Measurements from ENCODE around the gene ERMAP.
"Not testable (repeated sequence)": the region's sequence is repeated elsewhere in the genome, so short reads cannot be mapped to it uniquely, and the experiment has no call there.

Gene ERMAP

DNA sequence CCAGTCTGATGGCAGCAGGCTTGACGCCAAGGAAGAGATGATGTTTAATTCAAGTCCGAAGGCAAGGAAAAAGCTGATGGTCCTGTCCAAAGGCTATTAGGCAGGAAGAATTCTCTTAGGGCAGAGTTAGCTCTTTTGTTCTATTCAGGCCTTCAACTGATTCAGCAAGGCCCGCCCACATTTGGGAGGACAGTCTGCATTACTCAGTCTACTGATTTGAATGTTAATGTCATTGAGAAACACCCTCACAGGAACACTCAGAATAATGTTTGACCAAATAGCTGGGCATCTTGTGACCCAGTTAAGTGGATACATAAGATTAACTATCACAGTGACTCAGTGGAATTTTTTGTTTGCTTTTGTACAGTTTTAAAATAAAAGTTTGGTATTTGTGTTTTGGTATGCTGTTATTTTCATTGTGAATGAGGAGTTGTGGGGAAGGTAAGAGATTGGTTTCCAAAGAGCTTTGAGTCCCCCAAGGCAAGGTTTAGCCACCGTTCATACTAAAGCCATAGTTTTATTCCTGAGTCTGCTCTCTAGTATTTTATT, 27.7 kb downstream of the ERMAP start:
- no peak for DNase-seq (ENCODE audit: low read depth in 2 of 2)

DNA sequence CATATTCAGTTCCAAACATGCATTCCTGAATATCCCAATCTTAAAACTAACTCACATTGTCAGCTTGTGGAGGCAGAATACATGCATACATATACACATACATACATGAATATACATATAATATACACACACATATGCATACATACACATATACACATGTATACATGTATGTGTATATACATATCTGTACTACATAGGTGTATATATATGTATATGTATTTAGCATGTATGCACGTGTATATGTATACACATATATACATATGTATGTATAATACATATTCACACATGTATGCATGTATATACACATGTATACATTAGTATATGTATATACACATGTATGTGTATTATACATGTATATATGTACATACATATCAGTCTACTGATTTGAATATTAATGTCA, 28.3 kb downstream of the ERMAP start:
- DNase-seq (ENCODE audit: low read depth in 2 of 2), result no peak

DNA sequence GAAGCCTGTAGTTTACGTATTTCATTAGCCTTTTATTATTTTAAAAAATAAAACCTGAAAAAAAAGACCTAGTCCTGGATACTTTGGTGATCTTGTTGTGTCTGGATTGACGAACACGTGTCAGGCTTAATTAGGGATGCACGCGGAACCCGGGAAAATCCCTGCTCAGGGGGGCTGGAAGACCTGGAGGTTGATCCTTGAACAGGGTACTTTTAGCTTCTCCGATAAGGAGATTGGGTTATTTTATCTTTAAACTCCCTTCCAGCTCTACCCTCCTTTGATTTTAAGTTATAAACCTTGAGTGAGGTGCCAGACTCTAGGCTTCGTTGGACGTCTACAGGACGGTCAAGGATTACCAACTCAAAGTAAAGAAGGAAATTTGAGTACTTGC, 28.9 kb downstream of the ERMAP start:
- no peak for DNase-seq (ENCODE audit: low read depth in 2 of 2)

DNA sequence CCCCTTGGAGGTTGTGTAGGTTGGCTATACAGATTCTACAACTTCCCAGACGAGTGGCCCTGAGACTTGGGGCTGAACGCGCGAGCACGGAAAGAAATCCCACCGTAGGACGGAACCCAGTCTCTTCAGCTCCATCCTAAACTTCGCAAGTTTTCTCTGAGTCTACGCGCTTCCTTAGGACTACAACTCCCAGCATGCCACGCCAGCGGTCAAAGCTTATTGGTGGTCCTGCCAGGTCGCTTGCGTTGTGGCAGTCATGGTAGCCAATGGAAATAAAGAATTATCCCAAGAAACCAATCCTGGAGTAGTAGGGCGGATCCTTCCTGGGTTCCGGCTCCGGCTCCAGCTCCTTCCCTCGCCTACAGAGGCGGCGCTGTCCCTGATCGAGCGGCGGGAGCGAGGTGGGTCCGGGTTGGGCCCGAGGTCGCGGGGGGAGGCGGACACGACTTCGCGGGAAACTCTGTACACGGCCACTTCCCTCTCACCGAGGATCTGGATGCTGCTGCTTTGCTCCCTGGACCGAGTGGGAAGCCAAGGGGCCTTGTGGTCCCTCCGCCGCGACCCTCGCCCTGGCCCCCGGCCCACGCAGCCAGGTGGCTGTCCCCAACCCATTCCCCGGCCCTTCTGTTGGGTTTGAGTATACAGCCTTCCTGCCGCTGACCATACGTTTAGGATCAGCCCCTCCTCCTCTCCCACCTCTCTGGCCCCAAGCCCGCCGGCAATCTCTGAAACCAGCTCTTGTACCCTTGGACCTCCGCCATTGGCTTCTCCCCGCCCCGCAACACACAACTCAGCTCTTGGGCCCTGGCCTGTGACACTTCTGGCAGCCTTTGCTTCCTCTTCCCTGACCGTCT, 29.6 kb downstream of the ERMAP start, which contains the start of gene ZNF691:
Gene ZNF691, plus strand, starts transcription at position 357 of the 854 bp plus-strand sequence. CDS start 3,046 bp downstream, outside the sequence.
- DNase-seq (ENCODE audit: low read depth in 2 of 2), result peak; percentile 91 to 93

DNA sequence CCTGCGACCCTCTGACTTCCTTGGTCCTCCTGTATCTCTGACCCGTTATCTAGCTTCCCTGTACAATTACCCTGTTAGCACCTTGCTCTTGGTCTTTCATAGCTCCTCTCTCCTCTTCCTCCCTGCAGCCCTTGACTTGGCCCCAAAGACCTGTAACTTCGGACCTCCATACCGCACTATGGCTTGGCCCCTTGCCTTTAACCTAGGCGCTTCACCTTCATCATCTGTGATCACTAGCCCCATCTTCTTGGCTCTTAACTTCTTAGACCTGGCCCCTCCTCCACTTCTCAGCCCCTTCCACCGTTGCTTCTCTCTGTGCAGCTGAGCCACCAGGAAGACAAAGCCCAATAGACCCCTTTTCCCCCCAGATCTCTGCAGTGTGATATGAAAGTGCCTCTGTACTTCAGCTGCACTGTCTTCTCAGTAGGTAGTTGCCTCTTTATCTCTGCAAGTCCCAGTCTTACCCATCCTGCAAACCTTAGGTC, 30.2 kb downstream of the ERMAP start:
- DNase-seq (ENCODE audit: low read depth in 2 of 2), result no peak

DNA sequence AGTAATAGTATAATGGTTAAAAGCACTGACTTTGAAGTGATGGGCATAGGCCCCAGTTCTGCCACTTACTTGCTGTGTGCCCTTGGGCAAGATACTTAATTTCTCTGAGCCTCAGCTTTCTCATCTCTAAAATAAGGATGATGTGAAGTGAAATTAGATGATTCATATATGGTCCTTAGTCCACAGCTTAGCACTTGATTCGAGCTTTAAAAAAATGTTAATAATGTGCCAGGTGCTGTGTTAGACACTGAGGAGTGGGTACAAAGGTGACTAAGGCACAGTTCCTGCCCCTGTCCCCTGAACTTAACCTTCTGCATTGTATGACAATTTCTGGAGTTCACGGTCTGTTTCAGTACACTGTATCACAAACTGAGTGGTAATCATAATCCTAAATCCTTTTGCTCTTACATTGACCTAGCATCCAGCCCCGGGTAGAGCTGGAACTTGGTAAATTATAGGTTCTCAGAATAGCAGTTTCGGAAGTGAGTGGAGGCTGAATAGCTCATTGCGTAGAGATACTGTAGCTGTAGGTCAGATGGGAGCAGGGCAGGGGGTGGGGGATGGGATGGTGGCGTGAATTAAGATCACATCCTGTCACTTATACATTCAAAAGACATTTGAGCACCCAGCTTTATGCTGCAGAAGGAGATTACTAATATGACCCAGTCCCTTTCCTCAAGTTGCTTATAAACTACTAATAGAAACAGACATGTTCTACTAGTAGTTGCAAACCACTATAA, 31.0 kb downstream of the ERMAP start:
- DNase-seq (ENCODE audit: low read depth in 2 of 2), result no peak

DNA sequence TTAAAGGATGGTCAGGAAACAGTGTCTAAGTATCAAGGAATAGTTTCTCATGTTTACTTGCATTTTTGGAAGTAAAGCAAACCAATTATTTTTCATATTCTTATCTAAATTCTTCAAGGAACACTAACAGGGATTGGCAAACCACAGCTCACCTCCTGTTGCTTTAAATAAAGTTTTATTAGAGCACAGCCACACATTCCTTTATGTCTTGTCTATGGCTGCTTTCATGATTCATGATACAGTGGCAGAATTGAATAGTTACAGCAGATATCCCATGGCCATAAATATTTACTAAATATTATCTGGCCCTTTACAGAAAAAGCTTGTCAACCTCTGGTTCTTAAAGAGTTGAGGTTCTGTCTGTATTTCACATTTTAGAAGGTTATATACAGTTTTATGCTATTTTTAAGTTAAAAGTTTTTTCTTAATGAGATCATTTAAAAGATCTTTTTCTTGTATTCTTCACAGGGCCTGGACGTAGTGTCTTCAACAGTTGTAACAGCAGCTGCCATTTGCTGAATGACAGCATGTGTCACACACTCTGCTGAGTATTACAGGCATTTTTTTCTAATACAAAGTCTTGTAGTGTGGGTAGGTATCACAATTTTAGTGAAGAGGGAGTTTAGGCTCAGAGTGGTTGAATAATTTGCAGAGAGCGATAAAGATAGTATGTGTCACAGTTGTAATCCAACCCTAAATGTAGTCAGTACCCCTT, 32.1 kb downstream of the ERMAP start:
- DNase-seq (ENCODE audit: low read depth in 2 of 2), result no peak

DNA sequence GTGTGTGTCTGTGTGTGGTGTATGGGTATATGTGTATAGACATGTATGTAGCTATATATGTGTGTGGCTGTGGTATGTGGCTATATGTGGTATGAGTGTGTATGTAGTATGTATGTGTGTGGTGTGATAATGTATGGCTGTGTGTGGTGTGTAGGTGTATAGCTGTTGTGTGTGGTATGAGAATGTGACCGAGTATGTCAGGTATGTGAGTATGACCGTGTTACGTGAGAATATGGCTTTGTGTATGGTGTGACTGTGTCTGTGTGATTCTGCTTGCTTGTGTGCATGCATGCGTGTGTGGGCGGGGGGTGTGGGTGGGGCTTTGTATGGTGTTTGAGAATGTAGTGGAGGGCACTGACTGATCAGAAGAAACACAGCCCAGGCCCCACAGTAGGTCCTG, 33.0 kb downstream of the ERMAP start:
- no peak for DNase-seq (ENCODE audit: low read depth in 2 of 2)

DNA sequence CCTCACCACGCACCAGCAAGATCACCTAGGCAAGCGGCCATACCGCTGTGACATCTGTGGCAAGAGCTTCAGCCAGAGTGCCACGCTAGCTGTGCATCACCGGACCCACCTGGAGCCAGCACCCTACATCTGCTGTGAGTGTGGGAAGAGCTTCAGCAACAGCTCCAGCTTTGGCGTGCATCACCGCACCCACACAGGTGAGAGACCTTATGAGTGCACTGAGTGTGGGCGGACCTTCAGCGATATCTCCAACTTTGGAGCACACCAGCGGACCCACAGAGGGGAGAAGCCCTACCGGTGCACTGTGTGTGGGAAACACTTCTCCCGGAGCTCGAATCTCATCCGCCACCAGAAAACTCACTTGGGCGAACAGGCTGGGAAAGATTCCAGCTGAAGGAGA, 34.5 kb downstream of the ERMAP start:
- no peak for DNase-seq (ENCODE audit: low read depth in 2 of 2)

DNA sequence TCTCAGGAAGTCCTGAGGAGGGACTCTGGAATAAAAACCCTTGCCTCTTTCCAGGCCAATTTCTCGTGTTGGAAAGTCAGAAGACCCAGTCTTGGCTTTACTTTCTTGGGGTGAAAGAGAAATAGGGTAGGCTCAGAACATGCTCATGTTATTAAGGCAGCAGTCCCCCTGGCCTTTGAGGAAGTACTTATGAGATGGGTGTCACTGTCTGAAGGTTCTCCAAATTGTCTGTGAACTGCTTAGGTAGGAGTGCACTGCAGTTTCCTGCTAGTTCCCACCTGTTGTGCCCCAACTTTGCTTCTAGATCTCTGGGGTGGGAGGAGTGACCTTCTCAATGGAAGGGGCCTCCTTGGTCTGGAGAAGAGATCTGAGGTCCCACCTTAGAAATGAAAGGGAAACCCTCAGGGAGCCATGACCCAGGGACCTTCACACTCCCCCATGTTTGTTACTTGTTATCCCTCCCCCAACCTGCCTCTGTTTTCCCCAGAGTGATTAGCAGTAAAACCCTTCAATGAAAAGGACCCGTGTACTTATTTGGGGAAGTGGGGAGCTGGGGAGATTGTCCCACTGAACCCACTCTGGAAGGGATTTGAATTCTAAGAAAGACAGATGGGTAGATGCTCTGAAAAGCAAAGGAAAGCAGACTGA, 35.2 kb downstream of the ERMAP start:
- no peak for DNase-seq (ENCODE audit: low read depth in 2 of 2)

DNA sequence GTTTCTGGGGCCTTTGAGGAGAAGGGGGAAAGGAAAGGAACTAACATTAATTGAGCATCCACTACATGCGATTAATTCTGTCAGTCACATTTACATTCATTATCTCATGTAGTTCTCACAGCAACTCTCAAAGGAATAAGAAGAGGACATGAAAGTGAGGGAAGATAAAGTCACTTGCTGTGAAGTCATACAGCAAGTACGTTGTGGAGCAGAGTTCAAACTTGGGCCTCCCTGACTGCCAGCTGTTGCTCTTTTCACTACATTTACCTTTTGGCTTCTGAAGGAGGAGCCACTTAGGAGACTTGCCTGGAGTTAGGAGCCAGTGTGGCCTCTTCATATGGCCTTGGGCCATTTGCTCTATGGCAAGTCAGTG, 35.7 kb downstream of the ERMAP start:
- DNase-seq (ENCODE audit: low read depth in 2 of 2), result no peak

DNA sequence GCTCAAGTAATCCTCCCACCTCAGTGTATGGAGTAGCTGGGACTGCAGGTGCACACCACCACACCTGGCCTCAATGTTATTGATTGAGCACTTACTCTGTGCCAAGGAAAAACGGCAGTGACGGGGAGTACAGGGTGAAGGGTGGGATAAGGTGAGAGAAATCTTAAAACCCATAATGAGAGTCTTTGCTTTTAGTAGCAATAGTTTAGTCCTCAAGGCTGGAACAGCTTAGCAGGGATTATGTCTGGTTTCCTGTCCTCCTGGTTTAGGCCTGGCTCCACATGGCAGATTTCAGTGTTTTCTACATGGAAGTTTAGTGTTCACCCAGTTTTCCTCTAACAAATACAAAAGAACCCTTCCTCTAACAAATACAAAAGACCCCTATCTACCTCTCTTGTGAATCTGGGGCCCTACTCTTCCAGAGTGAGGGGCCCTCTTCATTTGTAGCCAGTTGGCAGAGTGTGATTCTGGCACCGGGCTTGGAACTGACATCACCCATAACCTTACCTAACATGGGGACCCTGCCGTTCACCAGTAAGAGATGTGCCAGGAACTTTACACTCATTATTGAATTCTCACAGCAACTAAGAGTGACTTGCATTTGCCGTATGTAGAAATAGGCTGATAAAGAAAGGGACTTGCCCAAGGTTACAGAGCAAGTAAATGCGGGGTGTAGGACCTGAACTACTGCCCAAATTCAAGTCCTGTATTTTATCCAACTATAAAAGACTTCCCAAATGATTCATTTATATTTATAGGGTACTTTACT, 36.4 kb downstream of the ERMAP start:
- DNase-seq (ENCODE audit: low read depth in 2 of 2), result no peak

DNA sequence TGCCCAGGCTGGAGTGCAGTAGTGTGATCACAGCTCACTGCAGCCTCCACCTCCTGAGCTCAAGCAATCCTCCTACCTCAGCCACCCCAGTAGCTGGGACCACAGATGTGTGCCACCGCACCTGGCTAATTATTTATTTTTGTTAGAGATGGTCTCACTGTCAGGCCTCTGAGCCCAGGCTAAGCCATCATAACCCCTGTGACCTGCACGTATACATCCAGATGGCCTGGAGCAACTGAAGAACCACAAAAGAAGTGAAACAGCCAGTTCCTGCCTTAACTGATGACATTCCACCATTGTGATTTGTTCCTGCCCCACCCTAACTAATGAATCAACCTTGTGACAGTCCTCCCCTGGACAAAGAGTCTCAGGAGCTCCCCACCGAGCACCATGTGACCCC, 39.6 kb downstream of the ERMAP start:
- not testable (repeated sequence) for DNase-seq (ENCODE audit: low read depth in 2 of 2)

DNA sequence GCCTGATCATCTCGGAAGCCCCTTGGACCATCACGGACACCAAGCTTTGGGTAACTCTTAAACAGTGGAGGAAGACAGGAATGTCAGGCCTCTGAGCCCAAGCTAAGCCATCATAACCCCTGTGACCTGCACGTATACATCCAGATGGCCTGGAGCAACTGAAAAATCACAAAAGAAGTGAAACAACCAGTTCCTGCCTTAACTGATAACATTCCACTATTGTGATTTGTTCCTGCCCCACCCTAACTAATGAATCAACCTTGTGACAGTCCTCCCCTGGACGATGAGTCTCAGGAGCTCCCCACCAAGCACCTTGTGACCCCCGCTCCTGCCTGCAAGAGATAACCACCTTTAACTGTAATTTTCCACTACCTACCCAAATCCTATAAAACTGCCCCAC, 42.4 kb downstream of the ERMAP start:
- DNase-seq (ENCODE audit: low read depth in 2 of 2), result not testable (repeated sequence)

DNA sequence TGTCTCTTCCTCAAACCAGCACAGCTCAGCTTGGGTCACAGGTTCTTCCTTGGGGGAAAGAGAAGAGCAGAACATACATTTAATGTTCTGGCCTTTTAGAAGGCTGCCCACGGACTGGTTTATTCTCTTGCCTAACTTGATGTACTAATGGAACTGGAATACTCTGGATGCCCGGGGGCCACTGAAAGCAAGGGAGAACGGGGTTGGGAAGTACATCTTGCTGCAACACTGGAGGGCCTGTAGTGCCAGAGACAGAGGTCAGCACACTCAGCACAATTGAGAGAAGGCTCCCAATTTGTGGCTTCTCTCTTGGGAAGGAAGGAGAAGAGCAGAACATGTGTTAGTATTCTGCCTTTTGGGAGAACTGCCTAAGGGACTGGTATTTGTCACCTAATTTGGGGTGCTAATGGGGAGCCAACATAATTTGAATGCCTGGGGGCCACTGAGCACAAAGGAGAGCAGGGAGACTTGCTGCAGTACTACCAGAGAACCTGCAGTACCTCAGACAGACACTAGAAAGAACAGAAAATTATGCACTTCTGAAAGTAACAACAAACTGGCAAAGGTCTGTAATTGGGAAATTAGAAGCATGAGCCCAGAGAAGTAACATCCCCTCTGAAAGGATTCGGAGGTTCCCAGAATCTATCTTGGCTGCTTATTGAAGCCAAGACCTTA, 43.6 kb downstream of the ERMAP start:
- DNase-seq (ENCODE audit: low read depth in 2 of 2), result no peak

DNA sequence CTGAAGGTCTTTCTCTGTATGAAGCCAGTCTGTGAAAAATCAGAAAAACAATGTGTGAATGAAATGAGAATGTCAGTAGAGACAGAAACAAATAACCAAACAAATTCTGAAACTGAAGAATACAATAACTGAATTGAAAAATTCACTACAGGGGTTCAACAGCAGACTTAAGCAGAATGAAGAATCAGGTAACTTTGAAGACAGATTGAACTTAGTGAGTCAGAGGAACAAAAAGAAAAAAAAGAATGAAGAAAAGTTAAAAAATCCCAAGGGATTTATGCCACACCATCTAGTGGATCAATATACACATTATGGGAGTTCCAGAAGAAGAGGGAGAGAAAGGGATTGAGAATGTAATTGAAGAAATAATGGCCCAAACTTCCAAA, 44.1 kb downstream of the ERMAP start:
- no peak for DNase-seq (ENCODE audit: low read depth in 2 of 2)

DNA sequence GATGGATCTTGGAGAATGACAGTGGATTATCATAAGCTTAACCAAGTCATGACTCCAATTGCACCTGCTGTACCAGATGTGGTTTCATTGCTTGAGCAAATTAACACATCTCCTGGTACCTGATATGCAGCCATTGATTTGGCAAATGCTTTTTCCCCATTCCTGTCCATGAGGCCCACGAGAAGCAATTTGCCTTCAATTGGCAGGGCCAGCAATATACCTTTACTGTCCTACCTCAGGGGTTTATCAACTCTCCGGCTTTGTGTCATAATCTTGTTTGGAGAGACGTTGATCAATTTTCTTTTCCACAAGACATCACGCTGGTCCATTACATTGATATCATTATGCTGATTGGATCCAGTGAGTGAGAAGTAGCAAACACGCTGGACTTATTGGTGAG, 49.6 kb downstream of the ERMAP start:
- no peak for DNase-seq (ENCODE audit: low read depth in 2 of 2)

DNA sequence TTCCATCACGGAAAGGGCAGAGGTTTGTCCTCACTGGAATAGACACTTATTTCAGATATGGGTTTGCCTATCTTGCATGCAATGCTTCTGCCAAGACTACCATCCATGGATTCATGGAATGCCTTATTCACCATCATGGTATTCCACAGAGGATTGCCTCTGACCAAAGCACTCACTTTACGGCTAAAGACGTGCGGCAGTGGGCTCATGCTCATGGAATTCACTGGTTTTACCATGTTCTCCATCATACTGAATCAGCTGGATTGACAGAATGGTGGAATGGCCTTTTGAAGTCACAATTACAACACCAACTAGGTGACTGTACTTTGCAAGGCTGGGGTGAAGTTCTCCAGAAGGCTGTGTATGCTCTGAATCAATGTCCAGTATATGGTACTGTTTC, 51.5 kb downstream of the ERMAP start:
- DNase-seq (ENCODE audit: low read depth in 2 of 2), result not testable (repeated sequence)

DNA sequence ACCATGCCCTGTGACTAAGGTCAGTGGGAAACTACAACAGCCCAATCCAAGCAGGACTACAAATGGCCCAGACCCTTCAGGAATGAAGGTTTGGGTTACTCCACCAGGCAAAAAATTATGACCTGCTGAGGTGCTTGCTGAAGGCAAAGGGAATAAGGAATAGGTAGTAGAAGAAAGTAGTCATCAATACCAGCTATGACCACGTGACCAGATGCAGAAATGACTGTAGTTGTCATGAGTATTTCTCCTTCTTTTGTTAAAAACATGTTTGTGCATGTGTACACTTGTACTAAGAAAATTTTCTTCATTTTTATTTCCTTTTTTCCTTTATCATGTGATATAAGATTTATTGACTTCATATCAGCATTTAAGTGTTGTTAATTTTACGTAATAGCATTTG, 52.3 kb downstream of the ERMAP start:
- DNase-seq (ENCODE audit: low read depth in 2 of 2), result not testable (repeated sequence)

DNA sequence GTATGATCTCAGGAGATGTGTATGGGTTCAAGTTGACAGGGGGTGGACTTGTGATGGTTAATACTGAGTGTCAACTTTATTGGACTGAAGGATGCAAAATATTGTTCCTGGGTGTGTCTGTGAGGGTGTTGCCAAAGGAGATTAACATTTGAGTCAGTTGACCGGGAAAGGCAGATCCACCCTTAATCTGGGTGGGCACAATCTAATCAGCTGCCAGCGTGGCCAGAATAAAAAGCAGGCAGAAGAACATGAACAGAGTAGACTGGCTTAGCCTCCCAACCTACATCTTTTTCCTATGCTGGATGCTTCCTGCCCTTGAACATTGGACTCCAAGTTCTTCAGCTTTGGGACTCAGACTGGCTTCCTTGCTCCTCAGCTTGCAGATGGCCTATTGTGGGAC, 52.8 kb downstream of the ERMAP start:
- DNase-seq (ENCODE audit: low read depth in 2 of 2), result not testable (repeated sequence)
